CD4-positive, alpha-beta T cell treated with Interleukin-6 for 4 hours (primary cell): Measurements from ENCODE around the gene VAV2.

Experiments used
- DNase-seq: peaks from one replicate; pipeline ENCODE4 v3.0.0-alpha.2; 2020; ENCODE audit warnings: mixed read lengths

VAV2 gene

DNA sequence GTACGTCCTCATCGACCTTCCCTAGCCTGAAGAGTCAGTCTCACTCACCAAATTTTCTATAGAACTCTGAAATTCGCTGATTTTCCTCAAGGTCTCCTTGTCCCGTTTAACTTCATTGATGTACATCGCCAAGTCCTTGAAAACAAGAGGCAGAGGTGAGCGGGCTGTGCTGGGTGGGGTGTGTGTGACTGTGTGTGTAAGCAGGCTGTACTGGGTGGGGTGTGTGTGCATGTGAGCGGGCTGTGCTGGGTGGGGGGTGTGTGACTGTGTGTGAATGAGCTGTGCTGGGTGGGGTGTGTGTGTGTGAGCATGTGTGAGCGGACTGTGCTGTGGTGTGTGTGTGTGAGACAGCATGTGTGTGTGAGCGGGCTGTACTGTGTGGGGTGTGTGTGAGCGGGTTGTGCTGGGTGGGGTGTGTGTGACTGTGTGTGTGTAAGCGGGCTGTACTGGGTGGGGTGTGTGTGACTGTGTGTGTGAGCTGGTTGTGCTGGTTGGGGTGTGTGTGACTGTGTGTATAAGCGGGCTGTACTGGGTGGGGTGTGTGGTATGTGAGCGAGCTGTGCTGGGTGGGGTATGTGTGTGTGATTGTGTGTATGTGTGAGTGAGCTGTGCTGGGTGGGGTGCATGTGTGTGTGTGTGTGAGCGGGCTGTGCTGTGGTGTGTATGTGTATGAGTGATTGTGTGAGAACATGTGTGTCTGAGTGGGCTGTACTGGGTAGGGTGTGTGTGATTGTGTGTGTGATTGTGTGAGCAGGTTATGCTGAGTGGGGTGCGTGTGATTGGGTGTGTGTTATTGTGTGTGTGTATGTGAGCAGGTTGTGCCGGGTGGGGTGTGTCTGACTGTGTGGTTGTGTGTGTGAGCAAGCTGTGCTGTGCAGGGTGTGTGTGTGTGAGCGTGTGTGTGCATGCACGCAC, 200.1 kb downstream of the VAV2 start:
- no peak for DNase-seq

GRCh38 chr9:133791069-133791468, 201.1 kb downstream of the VAV2 start:
- DNase-seq, result no peak

DNA sequence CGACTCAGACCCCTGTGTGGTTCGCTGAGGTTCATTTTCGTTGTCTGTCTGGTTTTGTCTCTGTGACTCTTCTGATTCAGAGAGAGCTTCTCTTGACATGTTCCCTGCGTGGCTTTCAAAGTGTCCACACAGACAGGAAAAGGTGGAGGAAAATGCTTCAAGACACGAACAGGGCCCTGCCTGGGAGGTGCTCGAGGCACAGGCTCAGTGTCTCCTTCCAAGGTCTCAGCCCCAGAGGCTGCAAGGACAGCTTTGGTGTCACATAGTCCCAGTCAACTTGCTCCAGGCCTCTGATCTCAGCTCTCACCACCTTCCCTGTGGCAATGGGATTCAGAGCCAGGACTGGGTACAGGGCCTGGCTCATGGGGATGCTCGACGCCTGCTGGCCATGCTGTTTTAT, 202.3 kb downstream of the VAV2 start:
- DNase-seq, result no peak

- DNase-seq, result no peak
Measured at GRCh38 chr9:133788819-133789717, 203.1 kb downstream of the VAV2 start.

- DNase-seq, result no peak
Measured at GRCh38 chr9:133788045-133788818, 203.9 kb downstream of the VAV2 start.

DNA sequence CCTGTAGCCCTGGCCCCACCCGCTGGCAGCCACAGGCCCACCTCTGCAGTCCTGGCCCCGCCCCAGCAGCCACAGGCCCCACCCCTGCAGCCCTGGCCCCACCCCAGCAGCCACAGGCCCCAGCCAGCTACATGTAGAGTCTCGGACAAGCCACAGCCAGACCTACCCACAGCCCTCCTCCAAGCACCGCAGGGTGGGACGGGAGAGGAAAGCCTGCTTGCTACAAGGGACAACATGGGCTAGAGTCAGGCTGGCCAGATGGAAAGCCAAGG, 204.4 kb downstream of the VAV2 start:
- DNase-seq, result no peak

GRCh38 chr9:133786907-133787753, 205.0 kb downstream of the VAV2 start:
- no peak for DNase-seq

DNA sequence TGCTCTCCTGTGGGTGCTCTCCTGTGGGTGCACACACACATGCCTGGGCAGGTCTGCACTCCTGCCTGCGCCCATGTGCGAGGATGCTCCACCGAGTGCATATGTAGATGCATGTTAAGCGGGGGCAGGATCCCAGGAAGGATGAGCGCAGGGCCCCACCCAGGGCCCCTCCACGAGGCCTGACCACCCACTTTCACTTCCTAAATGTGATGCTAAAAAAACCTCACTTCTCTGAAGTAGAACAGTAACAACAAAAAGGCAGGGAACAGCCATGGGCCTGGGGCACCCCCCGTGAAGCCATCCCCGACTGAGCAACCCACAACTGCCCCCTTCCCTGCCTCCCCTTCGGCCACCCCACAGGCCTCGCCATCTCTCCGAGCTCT, 205.8 kb downstream of the VAV2 start:
- no peak for DNase-seq

DNA sequence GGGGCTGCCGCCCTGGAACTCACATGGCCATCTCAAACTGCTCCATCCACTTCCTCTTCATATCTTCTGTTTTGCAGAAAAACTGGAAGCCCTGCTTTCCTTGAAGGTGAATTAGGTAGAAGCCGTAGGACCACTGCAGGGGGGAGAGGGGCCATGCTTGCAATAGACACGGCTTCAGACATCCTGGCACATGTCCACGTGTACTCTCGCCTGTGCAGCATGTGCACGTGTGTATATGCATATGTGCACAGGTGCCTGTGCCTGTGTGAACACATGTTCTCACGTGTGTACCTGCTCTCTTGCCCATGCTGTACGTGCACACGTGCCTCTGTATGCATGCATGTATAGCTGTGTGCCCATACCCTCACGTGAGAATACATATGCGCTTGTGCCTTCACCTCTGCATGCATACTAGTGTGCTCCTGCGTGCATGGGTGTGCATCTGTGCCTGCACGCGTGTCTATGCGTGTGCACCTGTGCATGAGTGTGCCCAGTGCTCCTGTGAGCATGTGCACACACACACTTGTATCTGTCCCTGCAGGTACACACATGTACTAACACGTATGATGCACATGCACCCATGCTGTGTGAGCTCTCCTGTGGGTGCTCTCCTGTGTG, 206.3 kb downstream of the VAV2 start:
- DNase-seq, result no peak

DNA sequence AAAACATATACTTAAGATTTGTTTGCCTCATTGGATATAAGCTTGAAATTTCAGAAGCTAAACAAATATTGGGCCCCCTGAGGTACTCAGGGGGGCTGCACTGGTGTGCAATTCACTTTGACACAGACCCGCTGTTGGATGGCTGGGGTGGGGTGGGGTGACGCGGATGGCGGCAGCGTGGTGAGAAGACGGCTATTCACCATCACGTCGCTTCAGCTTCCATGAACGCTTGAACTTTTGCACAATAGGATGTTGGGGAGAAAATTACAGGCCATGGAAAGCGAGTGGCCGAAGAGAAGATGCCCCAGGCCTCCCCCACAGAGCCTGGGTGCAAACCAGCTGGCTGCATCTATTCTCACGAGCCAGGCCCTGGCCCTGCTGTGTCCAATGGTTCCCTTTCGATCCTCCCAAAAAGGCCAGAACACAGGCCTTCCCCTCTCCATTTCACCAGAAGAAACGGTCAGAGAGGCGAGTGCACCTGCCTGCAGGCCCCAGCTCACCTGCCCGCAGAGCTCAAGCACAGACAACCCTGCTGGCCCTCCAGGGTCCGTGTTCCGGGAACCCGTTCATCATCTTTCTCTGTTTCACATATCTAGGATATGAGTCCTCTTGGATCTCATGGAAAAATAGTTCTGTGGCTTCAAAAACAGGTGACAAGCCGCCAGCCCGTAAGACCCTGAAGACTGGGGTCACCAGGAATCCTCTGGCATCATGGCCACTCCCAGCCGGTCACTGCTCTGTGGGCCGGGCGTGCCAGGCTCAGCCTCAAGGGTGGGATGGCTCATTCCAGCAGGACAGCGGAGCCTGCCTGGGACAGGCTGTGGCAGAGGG, 207.2 kb downstream of the VAV2 start:
- no peak for DNase-seq

GRCh38 chr9:133783331-133783731, 208.8 kb downstream of the VAV2 start:
- no peak for DNase-seq

DNA sequence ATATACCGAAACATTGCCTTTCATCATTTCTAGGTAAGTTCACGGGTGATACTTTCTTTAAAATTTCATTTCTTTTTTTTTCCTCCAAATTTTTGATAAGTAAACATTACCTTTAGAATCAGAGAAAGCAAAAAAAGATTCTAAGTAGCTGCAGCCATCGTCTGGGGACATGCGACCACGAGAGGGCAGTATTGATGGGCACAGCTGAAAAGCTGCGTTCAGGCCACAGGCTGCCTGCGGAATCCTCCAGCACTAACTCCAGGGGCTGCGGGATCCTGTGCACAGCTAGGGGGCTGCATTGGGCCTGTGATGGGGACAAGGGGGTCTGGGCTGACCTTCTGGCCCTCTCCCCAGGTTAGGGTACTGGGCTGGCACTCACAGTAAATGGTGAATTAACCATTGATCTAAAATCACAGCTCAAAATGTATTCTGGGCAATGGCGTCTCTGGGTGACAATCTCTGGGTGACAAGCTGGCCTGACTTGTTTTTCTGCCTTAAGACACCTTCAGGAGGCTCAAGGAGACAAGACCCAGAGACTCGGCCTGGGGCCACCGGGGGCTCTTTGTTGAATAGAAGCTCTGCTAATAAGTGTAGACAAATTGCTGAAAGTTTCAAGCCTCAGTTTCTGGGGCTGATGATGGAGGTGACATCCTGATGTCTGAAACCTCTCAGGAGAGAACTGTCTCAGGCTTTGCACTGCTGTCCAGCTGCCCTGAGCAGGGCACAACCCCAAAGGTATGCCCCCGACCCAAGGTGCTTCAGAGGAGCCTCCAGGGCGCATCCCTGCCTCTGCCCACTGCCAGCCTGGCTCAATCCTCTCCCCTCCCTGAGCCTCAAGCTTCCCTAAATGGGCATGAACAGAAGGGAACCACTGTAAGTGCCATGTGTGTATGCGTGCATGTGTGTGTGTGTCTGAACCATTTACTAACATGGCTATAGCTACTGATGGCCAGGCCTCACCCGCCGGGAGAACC, 209.7 kb downstream of the VAV2 start:
- DNase-seq, result peak; percentile 74

- DNase-seq, result no peak
Measured at GRCh38 chr9:133781828-133782135, 210.3 kb downstream of the VAV2 start.

GRCh38 chr9:133780962-133781827, 210.9 kb downstream of the VAV2 start:
- no peak for DNase-seq

GRCh38 chr9:133780404-133780945, 211.6 kb downstream of the VAV2 start:
- DNase-seq, result no peak

DNA sequence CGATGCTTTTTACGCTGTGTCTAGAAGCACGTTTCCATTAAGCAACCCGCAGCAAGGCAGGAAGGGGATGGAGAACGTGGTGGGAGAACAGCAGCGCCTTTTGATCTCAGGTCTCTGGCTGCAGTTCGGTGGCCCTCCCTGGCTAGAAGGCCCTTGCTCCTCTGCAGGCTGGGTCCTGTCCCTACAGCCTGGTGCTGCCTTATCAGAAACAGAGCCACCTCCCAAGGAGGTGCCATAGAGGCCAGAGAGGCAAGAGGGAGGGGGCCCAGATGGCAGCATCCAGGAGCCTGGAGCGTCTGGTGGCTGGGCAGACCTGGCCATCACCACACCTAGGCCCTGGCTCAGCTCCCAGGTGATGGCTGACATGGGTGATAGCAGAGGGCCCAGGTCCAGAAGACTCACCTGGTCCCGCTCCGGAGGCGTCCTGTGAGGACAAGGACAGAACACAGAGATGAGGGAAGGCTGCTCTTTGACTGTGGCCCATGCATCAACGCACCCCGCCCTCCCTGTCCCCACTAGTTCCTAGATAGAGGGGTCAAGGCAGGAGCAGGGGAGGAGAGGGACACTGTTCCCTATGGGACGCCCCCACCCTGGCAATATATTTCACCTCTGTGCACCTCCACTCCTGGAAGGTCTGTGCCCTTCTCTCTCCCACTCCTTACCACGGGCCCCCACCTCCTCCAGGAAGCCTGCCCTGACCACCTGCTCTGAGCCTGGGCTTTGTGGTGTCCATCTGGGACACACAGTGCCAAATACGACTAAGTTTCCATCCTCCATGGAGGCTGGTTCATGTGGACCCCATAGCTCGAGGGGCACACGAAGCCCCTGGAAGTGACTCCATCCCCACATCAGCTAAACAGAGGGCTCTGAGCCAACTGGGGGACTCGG, 212.4 kb downstream of the VAV2 start:
- DNase-seq, result no peak

DNA sequence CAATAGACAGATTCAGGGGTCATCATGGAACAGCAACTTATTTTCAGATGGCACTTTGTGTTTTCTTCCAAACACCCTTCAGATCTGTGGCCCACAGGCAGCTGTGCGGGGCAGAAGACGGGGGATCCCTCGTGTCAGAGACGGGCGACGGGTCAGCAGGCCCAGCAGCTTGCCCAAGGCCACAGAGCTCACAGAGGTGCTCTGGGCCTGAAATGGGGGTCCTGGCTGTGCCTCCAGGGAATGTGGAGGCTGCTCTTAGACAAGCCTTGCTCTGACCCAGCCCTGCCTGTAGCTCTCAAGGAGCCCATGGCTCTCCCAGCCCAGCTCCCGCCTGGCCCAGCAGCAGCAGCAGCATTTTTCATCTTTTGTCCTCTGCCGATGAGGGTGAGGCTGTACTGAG, 213.0 kb downstream of the VAV2 start:
- no peak for DNase-seq
